ENCODE data around the gene TRIM33.

DNA sequence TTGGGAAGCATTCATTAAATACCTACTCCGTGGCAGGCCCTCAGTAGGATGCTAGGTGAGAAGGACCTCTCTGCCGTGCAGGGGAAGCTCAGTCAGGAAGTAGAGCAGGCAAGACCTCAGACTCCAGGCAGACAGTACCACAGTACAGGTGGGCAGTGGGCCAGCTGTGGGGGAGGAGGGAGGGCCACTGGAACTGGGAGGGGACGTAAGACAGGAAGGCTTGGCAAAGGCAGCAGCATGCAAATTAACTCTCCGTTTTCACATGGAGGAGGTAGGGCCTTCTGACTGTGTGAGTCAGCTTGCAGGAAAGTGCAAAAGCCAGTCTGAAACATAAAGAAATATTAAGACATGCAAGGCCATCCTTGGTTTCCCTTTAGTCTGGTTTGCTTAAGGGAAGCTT lies 157.7 kb downstream of the TRIM33 start:
- TF ChIP-seq CTCF (IDR thresholded peaks at IDR 0.05) (no peak), SIN3A (IDR thresholded peaks at IDR 0.05; ENCODE audit: borderline replicate concordance, low read depth, low read length) (no peak), POLR2AphosphoS5 (IDR thresholded peaks at IDR 0.05; ENCODE audit: low read depth, low read length) (no peak), ZBTB33 (IDR thresholded peaks at IDR 0.05; ENCODE audit: borderline replicate concordance, low read depth) (no peak)
- TF ChIP-seq, protein P1, sequence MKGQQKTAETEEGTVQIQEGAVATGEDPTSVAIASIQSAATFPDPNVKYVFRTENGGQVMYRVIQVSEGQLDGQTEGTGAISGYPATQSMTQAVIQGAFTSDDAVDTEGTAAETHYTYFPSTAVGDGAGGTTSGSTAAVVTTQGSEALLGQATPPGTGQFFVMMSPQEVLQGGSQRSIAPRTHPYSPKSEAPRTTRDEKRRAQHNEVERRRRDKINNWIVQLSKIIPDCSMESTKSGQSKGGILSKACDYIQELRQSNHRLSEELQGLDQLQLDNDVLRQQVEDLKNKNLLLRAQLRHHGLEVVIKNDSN (IDR thresholded peaks at IDR 0.05; ENCODE audit: borderline replicate concordance, low read depth): no peak
- TF ChIP-seq, protein P2, sequence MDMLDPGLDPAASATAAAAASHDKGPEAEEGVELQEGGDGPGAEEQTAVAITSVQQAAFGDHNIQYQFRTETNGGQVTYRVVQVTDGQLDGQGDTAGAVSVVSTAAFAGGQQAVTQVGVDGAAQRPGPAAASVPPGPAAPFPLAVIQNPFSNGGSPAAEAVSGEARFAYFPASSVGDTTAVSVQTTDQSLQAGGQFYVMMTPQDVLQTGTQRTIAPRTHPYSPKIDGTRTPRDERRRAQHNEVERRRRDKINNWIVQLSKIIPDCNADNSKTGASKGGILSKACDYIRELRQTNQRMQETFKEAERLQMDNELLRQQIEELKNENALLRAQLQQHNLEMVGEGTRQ (IDR thresholded peaks at IDR 0.05; ENCODE audit: borderline replicate concordance, low read depth, low read length): no peak
